Activated naive CD8-positive, alpha-beta T cell treated with anti-CD3 and anti-CD28 coated beads, Interleukin-2, amount 10 ng/mL, durations not matched to agents 7 days and 5 days (primary cell): ENCODE results near the gene CENPA. TPM values are rescaled to one million over a fixed set of nuclear protein-coding genes. Genes with fewer than 3 reads are reported as not detected.
"Not testable (repeated sequence)": the region's sequence is repeated elsewhere in the genome, so short reads cannot be mapped to it uniquely, and the experiment has no call there.

Experiments
- ATAC-seq: fragments of 150-1000 bp; cut with Tn5 transposase; one replicate; pipeline ENCODE4 v1.10.0; 2021; ENCODE audit warnings: low read depth, moderate library complexity
- POLR2A ChIA-PET: fragments of 350-600 bp; sonication (Branson Sonifier 250); formaldehyde crosslinking; loops from one replicate; lab custom pipeline; 2021; ENCODE audit warnings: antibody characterized with exemption; lab: Charles Lee
- DNase-seq: peaks from one replicate; pipeline ENCODE4 v3.0.0; 2021
- H3K27ac Mint-ChIP-seq: one replicate; pipeline ENCODE4 v1.8.0; 2022; ENCODE audit warnings: mild to moderate bottlenecking, mixed read lengths
- H3K27me3 Mint-ChIP-seq: one replicate; pipeline ENCODE4 v1.8.0; 2022; ENCODE audit warnings: mild to moderate bottlenecking, moderate library complexity, mixed read lengths
- H3K36me3 Mint-ChIP-seq: one replicate; pipeline ENCODE4 v1.8.0; 2021; ENCODE audit warnings: mild to moderate bottlenecking, mixed read lengths
- H3K4me1 Mint-ChIP-seq: one replicate; pipeline ENCODE4 v1.8.0; 2021; ENCODE audit warnings: mixed read lengths
- H3K4me3 Mint-ChIP-seq: one replicate; pipeline ENCODE4 v1.8.0; 2022; ENCODE audit warnings: mild to moderate bottlenecking, moderate library complexity, mixed read lengths
- H3K9me3 Mint-ChIP-seq: one replicate; pipeline ENCODE4 v1.8.0; 2021; ENCODE audit warnings: mixed read lengths
- total RNA-seq, 2 experiments: library from RNA; stranded (reverse); gene quantifications; one replicate each; pipeline ENCODE4 v1.2.3, GENCODE V29; 2021

The CENPA gene
- total RNA-seq, 2 experiments from 2014 or later, result 30.5 to 34.4 TPM

DNA sequence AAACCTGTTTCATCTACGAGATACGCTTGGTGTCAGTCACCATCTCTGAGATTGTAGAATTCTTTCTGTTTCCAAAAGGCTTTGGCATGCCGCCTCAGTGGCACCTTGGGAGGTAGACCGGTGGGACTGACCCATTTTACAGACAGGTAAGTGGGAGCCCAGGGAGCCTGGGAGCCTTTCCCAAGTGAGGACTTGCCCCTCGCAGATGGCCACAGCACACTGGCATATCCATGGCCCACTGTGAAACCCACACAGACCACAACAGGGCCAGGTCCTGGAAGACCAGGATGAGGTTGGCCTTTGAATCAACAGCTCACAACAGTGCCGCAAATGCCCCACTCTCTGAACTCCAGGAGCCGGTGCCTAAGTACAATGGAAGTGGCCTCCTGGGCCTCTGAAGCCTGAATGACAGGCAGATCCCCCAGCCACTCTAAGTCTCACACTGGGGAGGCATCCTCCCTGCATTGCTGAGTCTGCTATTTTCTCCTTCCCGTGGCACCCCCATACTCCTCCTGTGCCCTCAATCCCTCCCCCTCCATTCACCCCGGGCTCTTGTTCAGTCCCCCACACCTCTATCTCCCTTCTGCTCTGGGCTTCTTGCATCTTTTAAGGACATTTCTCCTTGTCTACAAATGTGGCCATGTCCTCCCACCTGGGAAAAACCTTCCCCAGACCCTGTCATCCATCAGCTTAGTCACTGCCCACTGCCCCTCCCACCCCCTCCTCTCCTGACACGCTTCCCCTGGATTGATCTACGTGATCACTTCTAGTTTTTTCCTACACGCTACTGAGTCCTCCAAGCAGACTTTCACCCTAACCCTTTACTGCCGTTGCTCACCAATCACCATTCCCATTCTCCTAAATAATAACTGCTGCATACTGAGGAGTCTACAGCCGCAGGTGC, 26.2 kb downstream of the CENPA start:
- Mint-ChIP-seq H3K9me3 (no peaks in the 10 kb centered on the region), H3K36me3 (no peaks in the 10 kb centered on the region), H3K27me3 (peaks cover 3% of the 10 kb centered on the region), H3K27ac (no peak overlapping the region), H3K4me1 (peaks cover 11% of the 10 kb centered on the region), H3K4me3 (no peak overlapping the region)
- no peak for DNase-seq
- POLR2A ChIA-PET, result interaction anchor here (0.5 to 1.2 kb wide), 2 partner anchors 10 to 215 kb away, joined by 3 read pairs; no protein-coding TSS in a partner anchor
- ATAC-seq, result no peak

DNA sequence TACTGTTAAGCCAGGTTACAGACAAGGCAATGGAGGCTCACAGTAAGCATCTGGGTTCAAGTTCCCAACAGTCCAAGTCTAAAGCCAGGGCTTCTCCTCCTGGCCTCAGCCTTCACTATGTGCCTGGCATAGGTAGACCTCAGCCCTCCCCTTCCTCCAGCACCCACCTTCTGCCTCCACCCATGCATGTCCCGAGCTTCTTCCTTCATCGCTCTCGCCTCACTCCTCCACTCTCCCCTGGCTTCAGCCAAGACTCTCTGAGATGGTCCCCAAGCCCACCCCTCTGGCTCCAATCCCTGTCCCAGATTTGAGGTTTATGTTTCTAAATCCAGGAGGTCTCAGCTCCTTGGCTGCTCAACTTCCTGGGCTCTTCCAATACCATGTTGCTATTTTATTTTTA, 26.9 kb downstream of the CENPA start:
- Mint-ChIP-seq H3K4me3 (no peak overlapping the region), H3K36me3 (no peaks in the 10 kb centered on the region), H3K27me3 (peaks cover 3% of the 10 kb centered on the region), H3K9me3 (no peaks in the 10 kb centered on the region), H3K4me1 (peaks cover 11% of the 10 kb centered on the region), H3K27ac (no peak overlapping the region)
- DNase-seq, result no peak
- ATAC-seq, result no peak
- POLR2A ChIA-PET, result interaction anchor here (0.5 to 1.2 kb wide), 2 partner anchors 9 to 216 kb away, joined by 3 read pairs; no protein-coding TSS in a partner anchor

- POLR2A ChIA-PET, H3K9me3 Mint-ChIP-seq, DNase-seq, ATAC-seq, H3K27ac Mint-ChIP-seq, H3K27me3 Mint-ChIP-seq, H3K36me3 Mint-ChIP-seq, H3K4me3 Mint-ChIP-seq: not testable (repeated sequence)
- H3K4me1 Mint-ChIP-seq, result peaks cover 11% of the 10 kb centered on the region
Measured at GRCh38 chr2:26814072-26814765, 28.4 kb downstream of the CENPA start.

- no peak for DNase-seq
- Mint-ChIP-seq H3K4me3 (no peak overlapping the region), H3K36me3 (no peaks in the 10 kb centered on the region), H3K4me1 (peaks cover 4% of the 10 kb centered on the region), H3K27me3 (peaks cover 17% of the 10 kb centered on the region), H3K27ac (no peak overlapping the region), H3K9me3 (no peaks in the 10 kb centered on the region)
- POLR2A ChIA-PET, result no interaction called here
- ATAC-seq, result no peak
Measured at GRCh38 chr2:26816893-26817292, 31.0 kb downstream of the CENPA start.

DNA sequence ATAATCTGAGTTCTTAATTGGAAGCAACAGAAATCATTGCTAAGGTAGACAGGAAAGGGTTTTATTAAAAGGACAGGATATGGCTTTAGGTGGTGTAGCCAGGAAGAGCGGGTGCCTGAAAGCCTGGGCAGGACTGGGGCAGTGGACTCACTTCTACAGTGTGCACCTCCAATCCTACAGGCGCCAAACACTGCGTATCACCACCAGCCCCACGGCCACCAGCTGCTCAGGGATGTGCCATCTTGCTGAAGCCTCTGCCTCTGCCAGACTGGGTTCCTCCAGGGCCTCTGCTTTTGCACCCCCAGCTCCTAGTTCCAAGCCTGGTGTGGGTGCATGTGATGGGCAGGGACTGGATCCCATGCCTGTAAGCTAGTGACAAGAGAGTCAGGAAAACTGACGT, 32.4 kb downstream of the CENPA start:
- Mint-ChIP-seq H3K4me3 (no peak overlapping the region), H3K4me1 (peaks cover 3% of the 10 kb centered on the region), H3K9me3 (no peaks in the 10 kb centered on the region), H3K27me3 (peaks cover 17% of the 10 kb centered on the region), H3K27ac (no peak overlapping the region), H3K36me3 (no peaks in the 10 kb centered on the region)
- POLR2A ChIA-PET, result no interaction called here
- ATAC-seq (no peak), DNase-seq (no peak)

DNA sequence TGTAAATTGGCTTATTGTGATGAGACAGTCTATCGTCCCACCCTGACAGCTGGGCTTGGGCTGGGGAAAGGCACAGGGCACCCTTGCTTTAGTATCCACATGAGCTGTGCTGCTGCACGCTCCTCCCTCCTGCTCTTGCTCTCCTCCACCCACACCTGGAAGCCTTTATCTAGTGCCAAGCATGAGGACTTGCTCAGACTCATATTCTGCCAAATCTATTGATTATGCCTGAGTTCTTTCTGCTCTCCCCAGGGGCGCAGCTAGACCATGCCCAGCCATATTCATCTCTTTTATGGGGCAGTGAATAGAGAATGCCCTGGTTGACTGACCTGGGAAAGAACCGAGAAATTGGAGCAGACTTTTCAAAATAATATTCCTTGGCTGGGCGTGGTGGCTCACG, 33.1 kb downstream of the CENPA start:
- Mint-ChIP-seq H3K36me3 (no peaks in the 10 kb centered on the region), H3K27me3 (peaks cover 17% of the 10 kb centered on the region), H3K9me3 (no peaks in the 10 kb centered on the region), H3K27ac (no peak overlapping the region), H3K4me1 (peaks cover 3% of the 10 kb centered on the region), H3K4me3 (no peak overlapping the region)
- no peak for DNase-seq
- POLR2A ChIA-PET, result interaction anchor here (0.6 kb wide), 1 partner anchor 157 kb away, joined by 3 read pairs; no protein-coding TSS in a partner anchor
- no peak for ATAC-seq

DNA sequence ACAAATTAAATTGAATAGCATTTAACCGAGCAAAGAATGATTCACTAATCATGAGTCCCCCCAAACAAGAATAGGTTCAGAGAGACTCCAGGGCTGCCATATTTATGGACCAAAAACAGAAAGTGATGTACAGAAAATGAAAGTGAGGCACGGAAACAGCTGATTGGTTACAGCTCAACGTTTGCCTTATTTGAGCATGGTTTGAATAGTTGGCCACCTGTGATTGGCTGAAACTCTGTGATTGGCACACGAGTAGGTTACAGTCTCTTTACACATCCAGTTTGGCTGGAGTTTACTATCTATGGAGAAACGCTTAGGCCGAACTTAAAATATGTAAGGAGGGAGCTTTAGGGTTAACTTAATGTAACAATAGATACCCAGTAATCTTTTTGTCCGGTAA, 35.1 kb downstream of the CENPA start:
- peaks cover 21% of the 10 kb centered on the region for H3K27me3 Mint-ChIP-seq
- no peak overlapping the region for H3K4me3 Mint-ChIP-seq
- ATAC-seq (no peak), DNase-seq (no peak)
- no peaks in the 10 kb centered on the region for H3K36me3 Mint-ChIP-seq
- POLR2A ChIA-PET, result no interaction called here
- no peak overlapping the region for H3K27ac Mint-ChIP-seq
- H3K4me1 Mint-ChIP-seq, result peaks cover 3% of the 10 kb centered on the region
- H3K9me3 Mint-ChIP-seq, result no peaks in the 10 kb centered on the region

- DNase-seq (no peak), ATAC-seq (no peak)
- Mint-ChIP-seq H3K4me3 (no peak overlapping the region), H3K27ac (no peak overlapping the region), H3K27me3 (peaks cover 17% of the 10 kb centered on the region), H3K36me3 (no peaks in the 10 kb centered on the region), H3K4me1 (no peaks in the 10 kb centered on the region), H3K9me3 (no peaks in the 10 kb centered on the region)
- POLR2A ChIA-PET, result no interaction called here
Measured at GRCh38 chr2:26822877-26823276, 37.0 kb downstream of the CENPA start.

DNA sequence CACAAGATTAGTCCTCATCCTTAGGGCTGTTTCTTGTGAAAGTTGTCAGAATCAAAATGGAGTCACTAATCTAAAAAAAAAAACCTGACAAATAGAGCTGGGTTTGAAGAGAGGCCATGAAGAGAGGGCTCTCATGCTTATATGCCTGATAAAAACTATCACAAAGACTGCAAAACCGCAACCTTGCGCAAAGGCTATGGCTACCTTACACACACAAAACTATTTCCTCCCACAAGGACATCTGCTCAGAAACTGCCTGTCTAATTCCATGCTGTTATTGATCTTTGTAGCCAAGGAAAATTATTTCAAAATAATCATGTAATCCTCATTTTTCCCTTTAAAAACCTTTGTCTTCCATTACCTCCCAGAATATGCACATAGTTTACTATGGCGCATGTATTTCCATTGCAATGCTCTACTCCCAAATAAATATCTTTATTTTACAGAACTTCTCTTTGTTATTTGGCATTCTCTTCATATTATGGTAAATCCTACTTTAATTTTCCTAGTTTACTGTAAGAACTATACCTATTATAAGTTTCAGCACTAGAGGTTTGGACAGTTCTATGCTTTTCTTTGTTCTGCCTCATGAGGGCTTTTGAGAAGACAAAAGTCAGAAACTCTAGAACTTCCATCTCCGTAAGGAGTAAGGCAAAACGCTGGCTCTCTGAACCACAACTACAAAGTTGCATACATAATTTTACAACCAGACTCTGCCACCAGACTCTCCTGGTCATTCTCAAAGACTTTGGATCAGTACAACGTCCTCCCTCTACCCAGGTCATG, 52.5 kb downstream of the CENPA start:
- Mint-ChIP-seq H3K4me3 (no peak overlapping the region), H3K4me1 (no peaks in the 10 kb centered on the region), H3K27me3 (peaks cover 55% of the 10 kb centered on the region), H3K36me3 (no peaks in the 10 kb centered on the region), H3K9me3 (no peaks in the 10 kb centered on the region), H3K27ac (no peak overlapping the region)
- POLR2A ChIA-PET, result no interaction called here
- no peak for ATAC-seq
- DNase-seq, result no peak

GRCh38 chr2:26840937-26841610, 55.2 kb downstream of the CENPA start:
- Mint-ChIP-seq H3K4me1 (no peaks in the 10 kb centered on the region), H3K36me3 (no peaks in the 10 kb centered on the region), H3K27ac (no peak overlapping the region), H3K9me3 (no peaks in the 10 kb centered on the region), H3K4me3 (no peak overlapping the region), H3K27me3 (peaks cover 58% of the 10 kb centered on the region)
- DNase-seq (no peak), ATAC-seq (no peak)
- POLR2A ChIA-PET, result no interaction called here

DNA sequence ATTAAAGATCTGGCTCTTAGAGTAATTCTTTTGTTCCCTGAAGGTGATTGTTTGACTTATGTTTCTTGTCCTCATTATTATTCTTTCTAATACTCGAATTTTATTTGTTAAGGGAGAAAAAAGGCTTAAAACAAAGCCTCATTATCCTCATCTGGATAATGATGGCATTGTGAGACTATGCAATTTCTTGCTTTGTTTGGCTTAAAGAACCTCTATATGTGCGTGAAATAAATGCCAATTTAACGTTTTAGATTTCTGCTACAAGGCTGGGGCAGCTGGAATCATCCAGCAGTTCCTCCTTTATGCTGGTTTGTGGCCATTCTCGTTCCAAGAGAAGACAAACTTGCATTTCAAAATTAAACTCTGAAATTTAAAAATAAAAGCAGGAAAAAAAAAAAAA, 57.2 kb downstream of the CENPA start:
- peaks cover 64% of the 10 kb centered on the region for H3K27me3 Mint-ChIP-seq
- H3K4me1 Mint-ChIP-seq, result no peaks in the 10 kb centered on the region
- no peaks in the 10 kb centered on the region for H3K9me3 Mint-ChIP-seq
- POLR2A ChIA-PET, result no interaction called here
- H3K36me3 Mint-ChIP-seq, result no peaks in the 10 kb centered on the region
- ATAC-seq (no peak), DNase-seq (no peak)
- no peak overlapping the region for H3K4me3 Mint-ChIP-seq
- H3K27ac Mint-ChIP-seq, result no peak overlapping the region
